CD4-positive, CD25-positive, alpha-beta regulatory T cell (primary cell): ENCODE data around the gene TTLL5. TPM values are rescaled to one million over a fixed set of nuclear protein-coding genes. Genes with fewer than 3 reads are reported as not detected.

Source experiments
- ATAC-seq, 2 donors: fragments of 150-1000 bp; cut with Tn5 transposase; one replicate each; pipeline ENCODE4 v1.10.0; 2021; ENCODE audit warnings: low read depth in 2 of 2, moderate number of reproducible peaks in 2 of 2, moderate library complexity in 1 of 2
- DNase-seq, 3 donors: peaks; one replicate each; pipeline versions ENCODE4 v3.0.0 to v3.0.0-alpha.2; 2012 to 2022; ENCODE audit warnings: mixed read lengths in 1 of 3
- H3K27ac ChIP-seq: one replicate; pipeline ENCODE4 v1.7.0; 2013; ENCODE audit warnings: mild to moderate bottlenecking, low read length; ENCODE audit not compliant: insufficient read depth, poor library complexity, severe bottlenecking
- H3K27me3 ChIP-seq: one replicate; pipeline ENCODE4 v1.7.0; 2013; ENCODE audit warnings: low read length; ENCODE audit not compliant: control insufficient read depth, insufficient read depth
- H3K36me3 ChIP-seq: one replicate; pipeline ENCODE4 v1.7.0; 2013; ENCODE audit warnings: mild to moderate bottlenecking, low read length, moderate library complexity; ENCODE audit not compliant: control insufficient read depth, insufficient read depth
- H3K4me1 ChIP-seq: 2 replicates; pipeline ENCODE4 v1.7.0; 2013; ENCODE audit warnings: mild to moderate bottlenecking, low read length; ENCODE audit not compliant: insufficient read depth, control insufficient read depth, poor library complexity, severe bottlenecking
- H3K4me3 ChIP-seq: one replicate; pipeline ENCODE4 v1.7.0; 2013; ENCODE audit warnings: low read depth, mild to moderate bottlenecking, low read length, moderate library complexity
- H3K9me3 ChIP-seq, 2 experiments: 1 replicate in 1 of 2; 2 replicates in 1 of 2; pipeline ENCODE4 v1.7.0; 2013; ENCODE audit warnings: low read length in 2 of 2, mild to moderate bottlenecking in 1 of 2, moderate library complexity in 1 of 2; ENCODE audit not compliant: control insufficient read depth in 2 of 2
- H3K27ac Mint-ChIP-seq, 3 donors: one replicate each; pipeline ENCODE4 v1.8.0; 2020 to 2022; ENCODE audit warnings: mild to moderate bottlenecking in 3 of 3, mixed read lengths in 3 of 3, moderate library complexity in 2 of 3
- H3K27me3 Mint-ChIP-seq: one replicate; pipeline ENCODE4 v1.8.0; 2022; ENCODE audit warnings: mild to moderate bottlenecking, mixed read lengths
- H3K36me3 Mint-ChIP-seq: one replicate; pipeline ENCODE4 v1.8.0; 2020; ENCODE audit warnings: mixed read lengths
- H3K4me1 Mint-ChIP-seq, 4 donors: one replicate each; pipeline ENCODE4 v1.8.0; 2020 to 2022; ENCODE audit warnings: mixed read lengths in 4 of 4, mild to moderate bottlenecking in 1 of 4
- H3K4me3 Mint-ChIP-seq, 4 donors: one replicate each; pipeline ENCODE4 v1.8.0; 2020 to 2022; ENCODE audit warnings: mild to moderate bottlenecking in 4 of 4, mixed read lengths in 4 of 4, moderate library complexity in 3 of 4
- H3K9me3 Mint-ChIP-seq, 7 donors: one replicate each; pipeline ENCODE4 v1.8.0; 2020 to 2022; ENCODE audit warnings: mixed read lengths in 7 of 7, mild to moderate bottlenecking in 3 of 7, moderate library complexity in 2 of 7
- polyA plus RNA-seq, 4 donors: library from polyadenylated mRNA; unstranded; fragments of 300-500 nt; fragmentation: Illumina TruSeq; gene quantifications; one replicate each; pipeline ENCODE4 v1.2.3, GENCODE V29; 2021
- total RNA-seq: library from RNA; stranded (reverse); gene quantifications from one replicate; pipeline ENCODE4 v1.2.3, GENCODE V29; 2022

The TTLL5 gene
- total and polyA plus RNA-seq, 5 donors from 2014 or later = 4.9 to 39.2 (median 8.7) TPM

DNA sequence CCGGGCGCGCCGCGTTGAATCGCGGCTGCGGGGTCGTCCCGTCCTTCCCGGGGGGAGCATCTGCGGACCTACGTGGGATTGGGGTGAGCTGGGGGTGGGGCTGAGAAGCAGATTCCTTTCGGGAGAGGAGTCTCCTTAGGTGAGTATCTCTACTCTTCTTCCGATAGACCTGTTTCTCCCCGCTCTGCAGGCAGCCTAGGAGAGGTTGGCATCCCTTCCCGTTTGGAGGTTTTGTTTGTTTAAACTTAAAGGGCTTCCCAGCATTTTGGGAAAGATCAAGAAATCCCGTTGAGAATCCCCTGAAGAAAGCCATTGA lies 411 bp downstream of the TTLL5 start:
- H3K36me3 ChIP-seq = peaks cover 16% of the 10 kb centered on the region
- H3K4me1 ChIP-seq = peaks cover 20% of the 10 kb centered on the region
- no peaks in the 10 kb centered on the region for H3K9me3 ChIP-seq
- H3K27ac Mint-ChIP-seq = peak overlapping the region; percentile 87 to 98 (median 96)
- H3K4me3 Mint-ChIP-seq = peak overlapping the region; percentile 84 to 98 (median 96)
- peak overlapping the region; percentile 97 for H3K4me3 ChIP-seq
- H3K9me3 Mint-ChIP-seq = no peaks in the 10 kb centered on the region
- DNase-seq = no peak
- H3K27me3 ChIP-seq = no peaks in the 10 kb centered on the region
- H3K36me3 Mint-ChIP-seq = peaks cover 3% of the 10 kb centered on the region
- peak overlapping the region; percentile 94 for H3K27ac ChIP-seq
- H3K27me3 Mint-ChIP-seq = no peaks in the 10 kb centered on the region
- no peak for ATAC-seq
- peaks cover 0 to 34% (median 28%) of the 10 kb centered on the region in 4 donors for H3K4me1 Mint-ChIP-seq

DNA sequence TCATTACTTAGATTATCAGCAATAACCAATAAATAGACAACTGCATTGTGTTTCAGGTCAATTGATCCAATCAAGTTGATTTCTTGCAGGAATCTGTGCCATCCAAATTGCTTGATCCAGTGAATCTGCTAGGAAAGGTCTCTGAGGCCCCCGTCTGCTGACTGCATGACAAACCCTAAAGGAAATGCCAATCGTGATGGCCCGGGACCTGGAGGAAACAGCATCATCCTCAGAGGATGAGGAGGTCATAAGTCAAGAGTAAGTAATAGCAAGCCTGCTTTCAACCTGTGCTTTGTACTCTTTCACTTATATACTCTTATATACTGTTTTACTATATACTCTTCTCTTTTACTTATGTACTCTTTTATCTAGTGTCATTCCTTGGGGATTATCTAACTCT lies 1.9 kb downstream of the TTLL5 start:
- no peaks in the 10 kb centered on the region for H3K9me3 ChIP-seq
- H3K9me3 Mint-ChIP-seq = peaks cover 0 to 1% (median 0%) of the 10 kb centered on the region in 7 donors
- H3K36me3 Mint-ChIP-seq = peaks cover 3% of the 10 kb centered on the region
- H3K36me3 ChIP-seq = peaks cover 8% of the 10 kb centered on the region
- H3K27ac Mint-ChIP-seq = peak overlapping the region in 2 of 3 donors; percentile 32 to 59
- H3K27me3 Mint-ChIP-seq = no peaks in the 10 kb centered on the region
- no peak for DNase-seq
- no peaks in the 10 kb centered on the region for H3K27me3 ChIP-seq
- H3K4me1 Mint-ChIP-seq = peaks cover 0 to 36% (median 28%) of the 10 kb centered on the region in 4 donors
- H3K4me3 ChIP-seq = no peak overlapping the region
- H3K4me1 ChIP-seq = peaks cover 20% of the 10 kb centered on the region
- no peak for ATAC-seq
- no peak overlapping the region for H3K27ac ChIP-seq
- peak overlapping the region; percentile 48 to 97 (median 64) for H3K4me3 Mint-ChIP-seq

DNA sequence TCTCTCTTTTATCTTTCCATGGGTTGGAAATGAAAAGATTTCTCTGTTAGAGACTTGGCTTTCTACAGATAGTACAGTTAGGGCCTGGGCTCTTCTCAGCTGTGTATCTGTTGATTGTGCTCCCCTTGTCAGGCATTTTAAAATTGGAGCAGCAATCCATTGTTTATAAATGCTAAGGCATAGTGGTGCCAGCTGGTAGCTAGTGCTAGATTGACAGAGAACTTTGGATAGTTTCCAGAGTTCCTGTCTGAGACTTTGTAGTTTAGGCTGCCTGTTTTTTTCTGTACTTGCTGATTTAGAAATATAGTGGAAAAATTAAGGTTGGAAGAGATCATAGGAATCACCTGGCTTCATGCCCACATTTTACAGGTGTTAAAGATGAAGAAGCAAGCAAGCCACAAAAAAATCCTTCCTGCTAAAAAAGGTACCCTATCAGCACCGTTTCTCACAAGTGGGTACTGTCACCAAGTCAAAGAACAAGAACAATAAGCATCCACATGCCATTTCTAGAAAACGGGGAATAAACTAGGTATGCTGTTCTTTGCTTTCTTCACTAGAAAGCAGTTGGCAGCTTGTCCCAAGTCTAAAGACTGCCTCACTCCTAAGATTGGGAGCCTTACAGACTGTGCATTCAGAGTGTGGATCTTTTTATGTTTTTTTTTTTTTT lies 6.2 kb downstream of the TTLL5 start:
- H3K36me3 Mint-ChIP-seq = peaks cover 29% of the 10 kb centered on the region
- DNase-seq (no peak), ATAC-seq (no peak)
- Histone ChIP-seq H3K4me1 (no peaks in the 10 kb centered on the region), H3K27ac (no peak overlapping the region), H3K4me3 (no peak overlapping the region), H3K36me3 (peaks cover 26% of the 10 kb centered on the region), H3K27me3 (no peaks in the 10 kb centered on the region), H3K9me3 (no peaks in the 10 kb centered on the region)
- H3K27ac Mint-ChIP-seq = no peak overlapping the region
- peaks cover 0 to 2% (median 0%) of the 10 kb centered on the region in 7 donors for H3K9me3 Mint-ChIP-seq
- peaks cover 0 to 20% (median 4%) of the 10 kb centered on the region in 4 donors for H3K4me1 Mint-ChIP-seq
- H3K4me3 Mint-ChIP-seq = no peak overlapping the region
- no peaks in the 10 kb centered on the region for H3K27me3 Mint-ChIP-seq

DNA sequence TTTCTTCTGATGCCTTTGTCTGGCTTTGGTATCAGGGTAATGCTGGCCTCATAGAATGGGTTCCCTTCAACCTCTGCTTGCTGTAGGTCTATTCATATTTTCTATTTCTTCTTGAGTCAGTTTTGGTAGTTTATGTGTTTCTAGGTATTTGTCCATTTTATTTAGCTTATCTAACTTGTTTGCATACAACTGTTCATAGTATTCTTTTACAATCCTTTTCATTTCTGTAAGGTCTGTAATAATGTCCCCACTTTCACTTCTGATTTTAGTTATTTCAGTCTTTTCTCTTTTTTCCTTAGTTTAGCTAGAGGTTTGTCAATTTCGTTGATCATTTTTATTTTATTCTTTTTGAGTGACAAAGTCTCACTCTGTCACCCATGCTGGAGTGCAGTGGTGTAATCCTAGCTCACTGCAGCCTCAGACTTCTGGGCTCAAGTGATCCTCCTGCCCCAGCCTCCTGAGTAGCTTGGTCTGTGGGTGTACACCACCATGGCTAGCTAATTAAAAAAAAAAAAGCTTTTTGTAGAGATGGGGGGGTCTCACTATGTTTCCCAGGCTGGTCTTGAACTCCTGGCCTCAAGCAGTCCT lies 11.7 kb downstream of the TTLL5 start:
- peaks cover 42% of the 10 kb centered on the region for H3K36me3 Mint-ChIP-seq
- H3K4me1 Mint-ChIP-seq = peaks cover 0 to 14% (median 9%) of the 10 kb centered on the region in 4 donors
- no peaks in the 10 kb centered on the region for H3K27me3 ChIP-seq

DNA sequence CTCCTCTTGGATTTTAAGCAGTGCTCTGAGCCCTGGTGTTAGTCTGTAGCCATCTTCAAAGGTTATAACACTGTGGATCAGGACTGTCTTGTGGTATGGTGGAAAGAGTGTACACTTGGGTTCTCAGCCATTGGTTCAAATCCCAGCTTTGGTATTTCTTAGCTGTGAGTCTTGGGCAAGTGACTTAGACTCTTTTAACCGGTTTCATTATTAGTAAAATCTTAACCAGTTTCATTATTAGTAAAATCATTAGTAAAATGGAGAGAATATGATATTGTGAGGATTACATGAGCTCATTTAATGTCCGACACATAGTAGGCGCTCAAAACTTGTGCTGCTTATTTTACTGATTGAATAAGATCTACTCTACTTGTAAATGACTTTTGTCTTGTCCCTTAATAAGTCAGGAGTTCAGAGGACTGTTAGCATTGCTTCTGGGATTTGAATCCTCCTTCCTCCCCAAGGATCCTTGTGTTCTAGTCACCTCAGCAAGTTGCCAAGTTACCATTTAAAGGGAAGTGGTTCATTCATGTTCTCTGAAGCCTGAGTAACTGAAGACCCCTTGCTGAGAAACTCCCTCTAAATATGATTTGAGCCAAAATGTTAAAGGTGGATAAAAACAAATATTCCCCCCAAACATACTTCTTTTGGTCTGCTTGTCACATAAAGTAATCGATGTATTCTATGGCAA lies 12.4 kb downstream of the TTLL5 start:
- Mint-ChIP-seq H3K4me3 (no peak overlapping the region), H3K27me3 (no peaks in the 10 kb centered on the region), H3K27ac (peak overlapping the region in 1 of 3 donors; percentile 38), H3K4me1 (peaks cover 0 to 15% (median 9%) of the 10 kb centered on the region in 4 donors), H3K36me3 (peaks cover 42% of the 10 kb centered on the region), H3K9me3 (peaks cover 0 to 4% (median 0%) of the 10 kb centered on the region in 7 donors)
- H3K9me3 ChIP-seq = no peaks in the 10 kb centered on the region
- H3K27me3 ChIP-seq = no peaks in the 10 kb centered on the region
- peaks cover 18% of the 10 kb centered on the region for H3K36me3 ChIP-seq
- DNase-seq (peak in 1 of 3 donors; percentile 38), ATAC-seq (no peak)
- no peak overlapping the region for H3K27ac ChIP-seq
- H3K4me1 ChIP-seq = no peaks in the 10 kb centered on the region
- no peak overlapping the region for H3K4me3 ChIP-seq

More for the DNA sequence above, 11.7 kb downstream of the TTLL5 start:
- Histone ChIP-seq H3K4me3 (no peak overlapping the region), H3K4me1 (no peaks in the 10 kb centered on the region), H3K36me3 (peaks cover 18% of the 10 kb centered on the region), H3K27ac (no peak overlapping the region), H3K9me3 (no peaks in the 10 kb centered on the region)
- ATAC-seq (no peak), DNase-seq (no peak)
- Mint-ChIP-seq H3K27ac (no peak overlapping the region), H3K27me3 (no peaks in the 10 kb centered on the region), H3K9me3 (peaks cover 0 to 4% (median 2%) of the 10 kb centered on the region in 7 donors), H3K4me3 (no peak overlapping the region)

DNA sequence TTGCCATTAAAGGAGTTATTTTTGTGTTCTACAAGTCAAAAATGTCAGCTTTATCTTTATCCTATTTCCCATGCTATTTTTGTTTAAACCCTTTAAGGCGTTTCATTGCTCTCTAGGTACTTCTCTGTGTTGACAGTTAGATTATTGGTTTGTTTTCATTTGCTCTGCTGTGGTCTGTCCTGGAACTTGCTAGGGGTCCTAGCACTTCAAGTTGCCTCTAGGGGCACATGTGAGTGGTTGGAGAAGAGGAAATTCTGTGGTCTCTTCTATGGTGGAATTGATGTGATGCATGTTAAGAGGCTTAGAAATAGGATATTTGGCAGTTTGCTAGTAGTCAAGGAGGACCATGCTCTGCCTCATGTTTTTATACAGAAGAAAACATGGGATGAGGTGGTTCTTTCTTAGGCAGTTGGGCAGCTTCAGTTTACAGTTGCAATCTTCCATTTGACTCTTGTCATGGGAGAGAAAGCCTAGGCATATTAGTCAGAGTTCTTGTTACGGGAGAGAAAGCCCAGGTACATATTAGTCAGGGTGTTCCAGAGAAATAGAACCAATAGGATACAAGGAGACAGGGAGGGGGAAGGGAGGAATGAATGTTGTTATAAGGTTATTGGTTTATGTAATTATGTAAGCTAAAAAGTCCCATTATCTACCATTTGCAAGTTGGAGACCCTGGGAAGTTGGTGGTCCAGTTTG lies 14.4 kb downstream of the TTLL5 start:
- no peaks in the 10 kb centered on the region for H3K9me3 ChIP-seq
- H3K9me3 Mint-ChIP-seq = peaks cover 0 to 4% (median 0%) of the 10 kb centered on the region in 7 donors
- no peak for ATAC-seq
- no peaks in the 10 kb centered on the region for H3K4me1 ChIP-seq
- no peak overlapping the region for H3K4me3 ChIP-seq
- H3K27ac Mint-ChIP-seq = peak overlapping the region in 1 of 3 donors; percentile 43
- no peak for DNase-seq
- H3K27me3 Mint-ChIP-seq = no peaks in the 10 kb centered on the region
- no peak overlapping the region for H3K4me3 Mint-ChIP-seq
- H3K36me3 Mint-ChIP-seq = peaks cover 33% of the 10 kb centered on the region
- peaks cover 6% of the 10 kb centered on the region for H3K36me3 ChIP-seq
- peaks cover 0 to 15% (median 8%) of the 10 kb centered on the region in 4 donors for H3K4me1 Mint-ChIP-seq
- H3K27ac ChIP-seq = no peak overlapping the region
- no peaks in the 10 kb centered on the region for H3K27me3 ChIP-seq

DNA sequence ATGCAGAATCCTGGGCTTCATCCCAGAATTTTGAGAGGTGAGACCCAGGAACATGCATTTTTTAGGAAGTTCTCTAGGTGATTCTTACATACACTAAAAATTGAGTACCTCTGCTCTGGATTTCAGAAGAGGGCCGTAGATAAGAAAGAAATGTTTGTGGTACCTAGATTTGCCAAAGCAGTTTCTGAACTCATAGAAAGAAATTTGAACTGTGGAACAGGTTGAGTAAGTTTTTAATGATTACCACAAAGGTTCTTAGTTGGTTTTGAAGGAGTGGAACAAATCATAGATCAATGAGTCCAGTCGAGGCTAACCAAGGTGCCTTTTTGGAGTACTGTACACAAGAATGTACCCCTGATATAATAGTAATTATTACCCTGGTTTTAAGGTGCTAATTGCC lies 24.9 kb downstream of the TTLL5 start:
- H3K4me1 Mint-ChIP-seq = peaks cover 0 to 4% (median under 1%) of the 10 kb centered on the region in 4 donors
- DNase-seq = no peak

More for the DNA sequence above, 24.9 kb downstream of the TTLL5 start:
- no peak for ATAC-seq
- Histone ChIP-seq H3K4me1 (no peaks in the 10 kb centered on the region), H3K36me3 (peaks cover 18% of the 10 kb centered on the region), H3K4me3 (no peak overlapping the region), H3K9me3 (no peaks in the 10 kb centered on the region), H3K27me3 (no peaks in the 10 kb centered on the region), H3K27ac (no peak overlapping the region)
- H3K27ac Mint-ChIP-seq = no peak overlapping the region
- peaks cover 48% of the 10 kb centered on the region for H3K36me3 Mint-ChIP-seq
- H3K9me3 Mint-ChIP-seq = no peaks in the 10 kb centered on the region
- H3K27me3 Mint-ChIP-seq = no peaks in the 10 kb centered on the region
- no peak overlapping the region for H3K4me3 Mint-ChIP-seq
